ENCODE results near the gene C3orf20.

GRCh38 chr3:14645453-14645852 is 29.5 kb upstream of the C3orf20 start:
- TF ChIP-seq, protein P1, sequence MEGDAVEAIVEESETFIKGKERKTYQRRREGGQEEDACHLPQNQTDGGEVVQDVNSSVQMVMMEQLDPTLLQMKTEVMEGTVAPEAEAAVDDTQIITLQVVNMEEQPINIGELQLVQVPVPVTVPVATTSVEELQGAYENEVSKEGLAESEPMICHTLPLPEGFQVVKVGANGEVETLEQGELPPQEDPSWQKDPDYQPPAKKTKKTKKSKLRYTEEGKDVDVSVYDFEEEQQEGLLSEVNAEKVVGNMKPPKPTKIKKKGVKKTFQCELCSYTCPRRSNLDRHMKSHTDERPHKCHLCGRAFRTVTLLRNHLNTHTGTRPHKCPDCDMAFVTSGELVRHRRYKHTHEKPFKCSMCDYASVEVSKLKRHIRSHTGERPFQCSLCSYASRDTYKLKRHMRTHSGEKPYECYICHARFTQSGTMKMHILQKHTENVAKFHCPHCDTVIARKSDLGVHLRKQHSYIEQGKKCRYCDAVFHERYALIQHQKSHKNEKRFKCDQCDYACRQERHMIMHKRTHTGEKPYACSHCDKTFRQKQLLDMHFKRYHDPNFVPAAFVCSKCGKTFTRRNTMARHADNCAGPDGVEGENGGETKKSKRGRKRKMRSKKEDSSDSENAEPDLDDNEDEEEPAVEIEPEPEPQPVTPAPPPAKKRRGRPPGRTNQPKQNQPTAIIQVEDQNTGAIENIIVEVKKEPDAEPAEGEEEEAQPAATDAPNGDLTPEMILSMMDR (IDR thresholded peaks at IDR 0.05), result no peak
- no peak for TF ChIP-seq POLR2A (IDR thresholded peaks at IDR 0.05)
